Natural killer cell (primary cell): ENCODE measurements around the gene ADGRB2. TPM values are rescaled to one million over a fixed set of nuclear protein-coding genes. Genes with fewer than 3 reads are reported as not detected.

ENCODE experiments used
- ATAC-seq, 3 donors: fragments of 150-1000 bp in 2 of 3; fragments of 200-7000 bp in 1 of 3; cut with Tn5 transposase; 1 replicate in 1 of 3; 2 replicates in 2 of 3; pipeline ENCODE4 v1.10.0; 2021; ENCODE audit warnings: mild to moderate bottlenecking in 2 of 3, moderate library complexity in 2 of 3
- DNase-seq, 2 donors: peaks; one replicate each; pipeline versions ENCODE4 v3.0.0 to v3.0.0-alpha.2; 2013 to 2021; ENCODE audit warnings: mixed read lengths in 1 of 2
- H3K27ac ChIP-seq: one replicate; pipeline ENCODE4 v1.5.1; 2013; ENCODE audit warnings: mild to moderate bottlenecking, low read length
- H3K27me3 ChIP-seq: one replicate; pipeline ENCODE4 v1.6.1; 2013; ENCODE audit warnings: low read length; ENCODE audit not compliant: control insufficient read depth, insufficient read depth
- H3K36me3 ChIP-seq: one replicate; pipeline ENCODE4 v1.6.1; 2013; ENCODE audit warnings: low read length; ENCODE audit not compliant: control insufficient read depth, insufficient read depth
- H3K4me1 ChIP-seq: one replicate; pipeline ENCODE4 v1.6.1; 2013; ENCODE audit warnings: low read length; ENCODE audit not compliant: control insufficient read depth, insufficient read depth
- H3K4me3 ChIP-seq: one replicate; pipeline ENCODE4 v1.5.1; 2013; ENCODE audit warnings: low read length
- H3K9me3 ChIP-seq: one replicate; pipeline ENCODE4 v1.6.1; 2013; ENCODE audit warnings: low read length; ENCODE audit not compliant: control insufficient read depth, insufficient read depth
- H3K27ac Mint-ChIP-seq, 2 donors: one replicate each; pipeline ENCODE4 v1.8.0; 2022; ENCODE audit warnings: mild to moderate bottlenecking in 2 of 2, mixed read lengths in 2 of 2, moderate library complexity in 1 of 2
- H3K27me3 Mint-ChIP-seq, 2 donors: one replicate each; pipeline ENCODE4 v1.8.0; 2022; ENCODE audit warnings: low read depth in 2 of 2, mixed read lengths in 2 of 2
- H3K36me3 Mint-ChIP-seq: one replicate; pipeline ENCODE4 v1.8.0; 2022; ENCODE audit warnings: mixed read lengths
- H3K4me1 Mint-ChIP-seq, 2 donors: one replicate each; pipeline ENCODE4 v1.8.0; 2022; ENCODE audit warnings: mixed read lengths in 2 of 2
- H3K4me3 Mint-ChIP-seq: one replicate; pipeline ENCODE4 v1.8.0; 2022; ENCODE audit warnings: mild to moderate bottlenecking, moderate library complexity, mixed read lengths
- H3K9me3 Mint-ChIP-seq, 2 donors: one replicate each; pipeline ENCODE4 v1.8.0; 2022; ENCODE audit warnings: mixed read lengths in 2 of 2
- CTCF ChIP-seq: fragments of 200-600 bp; IDR thresholded peaks from one replicate; pipeline ENCODE4 v1.8.0; 2022; ENCODE audit warnings: antibody characterized with exemption
- WGBS: methylation state at CpG from one replicate; pipeline ENCODE4 v1.1.7; 2013; ENCODE audit warnings: missing lambda C conversion rate; ENCODE audit not compliant: insufficient coverage; 5-methylcytosine and 5-hydroxymethylcytosine counted together
- intact Hi-C: fragments of 100-400 bp; cut with micrococcal nuclease; formaldehyde crosslinking; loops from one replicate; pipeline ENCODE4 v1.14.2; 2022
- total RNA-seq, 4 donors: library from RNA; stranded (reverse); fragments of 120-200 nt in 1 of 4; gene quantifications; one replicate each; pipeline versions ENCODE4 v1.2.3 to v1.2.4, GENCODE V29; 2013 to 2022

ADGRB2 gene
- total RNA-seq, 3 donors from 2014 or later (not counting 1 experiment from before 2014, with no cell fraction given) = 7.6 to 19.9 (median 12.8) TPM

GRCh38 chr1:31760471-31761470, 3.4 kb downstream of the ADGRB2 start:
- 2% methylated on average over 62 of the region's 63 CpGs for WGBS
- no peaks in the 10 kb centered on the region for H3K36me3 Mint-ChIP-seq
- peak overlapping the region; percentile 71 for H3K4me3 Mint-ChIP-seq
- H3K4me3 ChIP-seq = peak overlapping the region; percentile 59
- DNase-seq (peak; percentile 73 to 79), ATAC-seq (peak; percentile 73 to 78 (median 74))
- H3K9me3 Mint-ChIP-seq = no peaks in the 10 kb centered on the region
- no peak for TF ChIP-seq CTCF
- H3K4me1 Mint-ChIP-seq = peaks cover 14 to 45% of the 10 kb centered on the region in 2 donors
- H3K27me3 Mint-ChIP-seq = peaks cover 0 to 8% of the 10 kb centered on the region in 2 donors
- H3K27ac Mint-ChIP-seq = peak overlapping the region; percentile 68 to 84
- no peaks in the 10 kb centered on the region for H3K36me3 ChIP-seq
- H3K27me3 ChIP-seq = peaks cover 11% of the 10 kb centered on the region
- intact Hi-C loops = loop anchor here (5.0 kb wide), 1 partner anchor 202 kb away; no protein-coding TSS in a partner anchor
- H3K27ac ChIP-seq = peak overlapping the region; percentile 31
- peaks cover 48% of the 10 kb centered on the region for H3K4me1 ChIP-seq
- no peaks in the 10 kb centered on the region for H3K9me3 ChIP-seq

- DNase-seq = no peak
- peak overlapping the region; percentile 71 for H3K4me3 Mint-ChIP-seq
Observed at GRCh38 chr1:31759298-31760023, 4.7 kb downstream of the ADGRB2 start.

GRCh38 chr1:31758823-31759222, 5.3 kb downstream of the ADGRB2 start:
- Mint-ChIP-seq H3K27me3 (peaks cover 0 to 8% of the 10 kb centered on the region in 2 donors), H3K4me1 (peaks cover 14 to 53% of the 10 kb centered on the region in 2 donors), H3K36me3 (no peaks in the 10 kb centered on the region), H3K27ac (peak overlapping the region in 1 of 2 donors; percentile 84), H3K4me3 (peak overlapping the region; percentile 28), H3K9me3 (no peaks in the 10 kb centered on the region)
- TF ChIP-seq CTCF = no peak
- H3K4me1 ChIP-seq = peaks cover 39% of the 10 kb centered on the region
- H3K4me3 ChIP-seq = no peak overlapping the region
- intact Hi-C loops = no loop called here
- 91% methylated on average over 6 of the region's 7 CpGs for WGBS
- peaks cover 11% of the 10 kb centered on the region for H3K27me3 ChIP-seq
- H3K27ac ChIP-seq = no peak overlapping the region
- no peaks in the 10 kb centered on the region for H3K9me3 ChIP-seq
- ATAC-seq (no peak), DNase-seq (no peak)
- no peaks in the 10 kb centered on the region for H3K36me3 ChIP-seq

More at GRCh38 chr1:31759298-31760023, 4.7 kb downstream of the ADGRB2 start:
- peaks cover 41% of the 10 kb centered on the region for H3K4me1 ChIP-seq
- TF ChIP-seq CTCF = no peak
- peaks cover 11% of the 10 kb centered on the region for H3K27me3 ChIP-seq
- Mint-ChIP-seq H3K27me3 (peaks cover 0 to 8% of the 10 kb centered on the region in 2 donors), H3K27ac (peak overlapping the region; percentile 67 to 84), H3K4me1 (peaks cover 14 to 51% of the 10 kb centered on the region in 2 donors), H3K36me3 (no peaks in the 10 kb centered on the region), H3K9me3 (no peaks in the 10 kb centered on the region)
- intact Hi-C loops = loop anchor here (5.0 kb wide), 1 partner anchor 203 kb away; no protein-coding TSS in a partner anchor
- 94% methylated on average over 10 of the region's 10 CpGs for WGBS
- no peak for ATAC-seq
- no peak overlapping the region for H3K4me3 ChIP-seq
- no peaks in the 10 kb centered on the region for H3K9me3 ChIP-seq
- H3K36me3 ChIP-seq = no peaks in the 10 kb centered on the region
- no peak overlapping the region for H3K27ac ChIP-seq
